M059J (cell line): ENCODE data around the gene SEMA4D. TPM values are rescaled to one million over a fixed set of nuclear protein-coding genes. Genes with fewer than 3 reads are reported as not detected.
A peak's percentile ranks its signal among the peaks of the same experiment; 100 is the strongest.

Experiments used
- DNase-seq: peaks from one replicate; pipeline ENCODE4 v3.0.0-alpha.2; 2012; ENCODE audit warnings: low read depth
- total RNA-seq: library from RNA; depleted of rRNA; stranded (reverse); fragments of >200 nt; shearing (Covaris generic); gene quantifications from 2 replicates; pipeline ENCODE4 v1.2.3, GENCODE V29; 2014

Gene SEMA4D
- total RNA-seq, 1 experiment from 2014 or later = 14.3 TPM

- no peak for DNase-seq
Observed at GRCh38 chr9:89502038-89502601, 4.2 kb upstream of the SEMA4D start.

GRCh38 chr9:89501311-89501898 is 3.5 kb upstream of the SEMA4D start:
- DNase-seq = no peak

GRCh38 chr9:89500008-89500407 is 2.1 kb upstream of the SEMA4D start:
- no peak for DNase-seq

- DNase-seq = peak; percentile 63
Observed at GRCh38 chr9:89498852-89499480, 1.1 kb upstream of the SEMA4D start.

GRCh38 chr9:89497257-89497963 is 503 bp downstream of the SEMA4D start:
- DNase-seq = no peak

- DNase-seq = no peak
Observed at GRCh38 chr9:89496645-89497256, 1.2 kb downstream of the SEMA4D start.

GRCh38 chr9:89495824-89496560 is 1.9 kb downstream of the SEMA4D start:
- DNase-seq = no peak

- no peak for DNase-seq
Observed at GRCh38 chr9:89494199-89494598, 3.7 kb downstream of the SEMA4D start.

GRCh38 chr9:89493671-89494070 is 4.2 kb downstream of the SEMA4D start:
- DNase-seq = no peak

GRCh38 chr9:89493181-89493580 is 4.7 kb downstream of the SEMA4D start:
- DNase-seq = no peak

- no peak for DNase-seq
Observed at GRCh38 chr9:89492586-89492985, 5.3 kb downstream of the SEMA4D start.

GRCh38 chr9:89491694-89492093 is 6.2 kb downstream of the SEMA4D start:
- DNase-seq = no peak

GRCh38 chr9:89489548-89490530 is 8.1 kb downstream of the SEMA4D start:
- no peak for DNase-seq

- DNase-seq = no peak
Observed at GRCh38 chr9:89488936-89489335, 9.0 kb downstream of the SEMA4D start.

- DNase-seq = no peak
Observed at GRCh38 chr9:89488131-89488530, 9.8 kb downstream of the SEMA4D start.

GRCh38 chr9:89486681-89487080 is 11.2 kb downstream of the SEMA4D start:
- DNase-seq = no peak

- DNase-seq = peak; percentile 53
Observed at GRCh38 chr9:89484475-89485404, 13.2 kb downstream of the SEMA4D start.

GRCh38 chr9:89483592-89484474 is 14.1 kb downstream of the SEMA4D start:
- DNase-seq = no peak
